ENCODE measurements around the gene SEPSECS. TPM values are rescaled to one million over a fixed set of nuclear protein-coding genes. Genes with fewer than 3 reads are reported as not detected.

Gene SEPSECS
- polyA plus RNA-seq, 1 donor from 2014 or later: 6.5 TPM

- Histone ChIP-seq H3K9me2 (ENCODE audit: insufficient read depth, low read length) (no peaks in the 10 kb centered on the region), H3K27ac (ENCODE audit: low read length) (no peak overlapping the region), H3F3A (ENCODE audit: insufficient read depth, low read length, poor library complexity, severe bottlenecking) (no peaks in the 10 kb centered on the region), H4K20me1 (ENCODE audit: insufficient read depth) (no peaks in the 10 kb centered on the region), H3K4me2 (ENCODE audit: low read length) (no peak overlapping the region), H3K79me2 (replicated peaks; ENCODE audit: insufficient read depth, low read length) (no peaks in the 10 kb centered on the region), H3K9ac (ENCODE audit: low read length) (no peak overlapping the region), H3K36me3 (ENCODE audit: insufficient read depth, low read length) (no peaks in the 10 kb centered on the region), H2AFZ (ENCODE audit: low read depth, low read length) (no peak overlapping the region), H3K4me3 (ENCODE audit: low read length) (no peak overlapping the region), H3K9me3 (ENCODE audit: low read length) (no peaks in the 10 kb centered on the region), H3K27me3 (ENCODE audit: insufficient read depth, low read depth, low read length) (no peaks in the 10 kb centered on the region)
- no peak for TF ChIP-seq EP300 (conservative IDR thresholded peaks at IDR 0.05; ENCODE audit: poor library complexity, severe bottlenecking)
- TF ChIP-seq RAD21 (conservative IDR thresholded peaks at IDR 0.05): no peak
- no peak for TF ChIP-seq POLR2AphosphoS5 (IDR thresholded peaks at IDR 0.05)
- no peak for TF ChIP-seq TAF1 (IDR thresholded peaks at IDR 0.05; ENCODE audit: low read depth)
- no peak for TF ChIP-seq SMC3 (conservative IDR thresholded peaks at IDR 0.05; ENCODE audit: poor library complexity)
- TF ChIP-seq EZH2 (IDR thresholded peaks at IDR 0.05; ENCODE audit: borderline replicate concordance, insufficient read depth, low read length, poor library complexity, severe bottlenecking): no peak
- TF ChIP-seq, protein P1, sequence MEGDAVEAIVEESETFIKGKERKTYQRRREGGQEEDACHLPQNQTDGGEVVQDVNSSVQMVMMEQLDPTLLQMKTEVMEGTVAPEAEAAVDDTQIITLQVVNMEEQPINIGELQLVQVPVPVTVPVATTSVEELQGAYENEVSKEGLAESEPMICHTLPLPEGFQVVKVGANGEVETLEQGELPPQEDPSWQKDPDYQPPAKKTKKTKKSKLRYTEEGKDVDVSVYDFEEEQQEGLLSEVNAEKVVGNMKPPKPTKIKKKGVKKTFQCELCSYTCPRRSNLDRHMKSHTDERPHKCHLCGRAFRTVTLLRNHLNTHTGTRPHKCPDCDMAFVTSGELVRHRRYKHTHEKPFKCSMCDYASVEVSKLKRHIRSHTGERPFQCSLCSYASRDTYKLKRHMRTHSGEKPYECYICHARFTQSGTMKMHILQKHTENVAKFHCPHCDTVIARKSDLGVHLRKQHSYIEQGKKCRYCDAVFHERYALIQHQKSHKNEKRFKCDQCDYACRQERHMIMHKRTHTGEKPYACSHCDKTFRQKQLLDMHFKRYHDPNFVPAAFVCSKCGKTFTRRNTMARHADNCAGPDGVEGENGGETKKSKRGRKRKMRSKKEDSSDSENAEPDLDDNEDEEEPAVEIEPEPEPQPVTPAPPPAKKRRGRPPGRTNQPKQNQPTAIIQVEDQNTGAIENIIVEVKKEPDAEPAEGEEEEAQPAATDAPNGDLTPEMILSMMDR (IDR thresholded peaks at IDR 0.05; ENCODE audit: poor library complexity, severe bottlenecking): no peak
- no peak for TF ChIP-seq MXI1 (conservative IDR thresholded peaks at IDR 0.05; ENCODE audit: poor library complexity, severe bottlenecking)
- TF ChIP-seq, protein P2, sequence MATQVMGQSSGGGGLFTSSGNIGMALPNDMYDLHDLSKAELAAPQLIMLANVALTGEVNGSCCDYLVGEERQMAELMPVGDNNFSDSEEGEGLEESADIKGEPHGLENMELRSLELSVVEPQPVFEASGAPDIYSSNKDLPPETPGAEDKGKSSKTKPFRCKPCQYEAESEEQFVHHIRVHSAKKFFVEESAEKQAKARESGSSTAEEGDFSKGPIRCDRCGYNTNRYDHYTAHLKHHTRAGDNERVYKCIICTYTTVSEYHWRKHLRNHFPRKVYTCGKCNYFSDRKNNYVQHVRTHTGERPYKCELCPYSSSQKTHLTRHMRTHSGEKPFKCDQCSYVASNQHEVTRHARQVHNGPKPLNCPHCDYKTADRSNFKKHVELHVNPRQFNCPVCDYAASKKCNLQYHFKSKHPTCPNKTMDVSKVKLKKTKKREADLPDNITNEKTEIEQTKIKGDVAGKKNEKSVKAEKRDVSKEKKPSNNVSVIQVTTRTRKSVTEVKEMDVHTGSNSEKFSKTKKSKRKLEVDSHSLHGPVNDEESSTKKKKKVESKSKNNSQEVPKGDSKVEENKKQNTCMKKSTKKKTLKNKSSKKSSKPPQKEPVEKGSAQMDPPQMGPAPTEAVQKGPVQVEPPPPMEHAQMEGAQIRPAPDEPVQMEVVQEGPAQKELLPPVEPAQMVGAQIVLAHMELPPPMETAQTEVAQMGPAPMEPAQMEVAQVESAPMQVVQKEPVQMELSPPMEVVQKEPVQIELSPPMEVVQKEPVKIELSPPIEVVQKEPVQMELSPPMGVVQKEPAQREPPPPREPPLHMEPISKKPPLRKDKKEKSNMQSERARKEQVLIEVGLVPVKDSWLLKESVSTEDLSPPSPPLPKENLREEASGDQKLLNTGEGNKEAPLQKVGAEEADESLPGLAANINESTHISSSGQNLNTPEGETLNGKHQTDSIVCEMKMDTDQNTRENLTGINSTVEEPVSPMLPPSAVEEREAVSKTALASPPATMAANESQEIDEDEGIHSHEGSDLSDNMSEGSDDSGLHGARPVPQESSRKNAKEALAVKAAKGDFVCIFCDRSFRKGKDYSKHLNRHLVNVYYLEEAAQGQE (IDR thresholded peaks at IDR 0.05; ENCODE audit: borderline replicate concordance): no peak
Measured at GRCh38 chr4:25207997-25208396, 47.7 kb upstream of the SEPSECS start.

GRCh38 chr4:25198713-25199112 is 38.5 kb upstream of the SEPSECS start:
- TF ChIP-seq POLR2AphosphoS5 (IDR thresholded peaks at IDR 0.05): no peak
- no peak for TF ChIP-seq TAF1 (IDR thresholded peaks at IDR 0.05; ENCODE audit: low read depth)
- TF ChIP-seq, protein P1 (IDR thresholded peaks at IDR 0.05; ENCODE audit: poor library complexity, severe bottlenecking): no peak
- TF ChIP-seq RAD21 (conservative IDR thresholded peaks at IDR 0.05): no peak
- TF ChIP-seq MXI1 (conservative IDR thresholded peaks at IDR 0.05; ENCODE audit: poor library complexity, severe bottlenecking): no peak
- TF ChIP-seq EZH2 (IDR thresholded peaks at IDR 0.05; ENCODE audit: borderline replicate concordance, insufficient read depth, low read length, poor library complexity, severe bottlenecking): no peak
- Histone ChIP-seq H3K9me3 (ENCODE audit: low read length) (no peaks in the 10 kb centered on the region), H3K9ac (ENCODE audit: low read length) (no peak overlapping the region), H4K20me1 (ENCODE audit: insufficient read depth) (no peaks in the 10 kb centered on the region), H3K36me3 (ENCODE audit: insufficient read depth, low read length) (no peaks in the 10 kb centered on the region), H3K4me3 (ENCODE audit: low read length) (no peak overlapping the region), H2AFZ (ENCODE audit: low read depth, low read length) (no peak overlapping the region), H3K4me2 (ENCODE audit: low read length) (no peak overlapping the region), H3K27ac (ENCODE audit: low read length) (no peak overlapping the region), H3K27me3 (ENCODE audit: insufficient read depth, low read depth, low read length) (no peaks in the 10 kb centered on the region), H3K79me2 (replicated peaks; ENCODE audit: insufficient read depth, low read length) (no peaks in the 10 kb centered on the region), H3F3A (ENCODE audit: insufficient read depth, low read length, poor library complexity, severe bottlenecking) (no peaks in the 10 kb centered on the region), H3K9me2 (ENCODE audit: insufficient read depth, low read length) (no peaks in the 10 kb centered on the region)
